Lower lobe of right lung (tissue), 2 donors: ENCODE measurements around the gene ZNF77. TPM values are rescaled to one million over a fixed set of nuclear protein-coding genes. Genes with fewer than 3 reads are reported as not detected.
A peak's percentile ranks its signal among the peaks of the same experiment; 100 is the strongest.

Source experiments
- ATAC-seq, 2 donors: fragments of 200-7000 bp; cut with Tn5 transposase; one replicate each; pipeline ENCODE4 v1.9.1; 2020 to 2022; ENCODE audit warnings: mild to moderate bottlenecking in 2 of 2, moderate library complexity in 2 of 2
- DNase-seq: peaks from one replicate; pipeline ENCODE4 v3.0.0-alpha.2; 2020
- H3K27ac ChIP-seq: fragments of 200-600 bp; one replicate; pipeline ENCODE4 v1.8.0; 2022
- H3K27me3 ChIP-seq: fragments of 200-600 bp; one replicate; pipeline ENCODE4 v1.8.0; 2022; ENCODE audit warnings: low read depth
- H3K36me3 ChIP-seq: fragments of 200-600 bp; one replicate; pipeline ENCODE4 v1.8.0; 2022; ENCODE audit warnings: mild to moderate bottlenecking
- H3K4me1 ChIP-seq: fragments of 200-600 bp; one replicate; pipeline ENCODE4 v1.8.0; 2022
- H3K4me3 ChIP-seq: fragments of 200-600 bp; one replicate; pipeline ENCODE4 v1.8.0; 2022; ENCODE audit warnings: mild to moderate bottlenecking
- H3K9me3 ChIP-seq: fragments of 200-600 bp; one replicate; pipeline ENCODE4 v1.8.0; 2022
- CTCF ChIP-seq: fragments of 200-600 bp; IDR thresholded peaks from one replicate; pipeline ENCODE4 v1.8.0; 2022; ENCODE audit warnings: antibody characterized with exemption, mild to moderate bottlenecking
- intact Hi-C: fragments of 100-400 bp; cut with DNase I; formaldehyde crosslinking; loops from one replicate; pipeline ENCODE4 v1.11.0; 2022
- total RNA-seq: library from RNA; stranded (reverse); fragmentation: NEBNext Ultra II Directional; extraction: Animal tissue kit (Norgen Biotek cat#: 25700); gene quantifications from one replicate; pipeline ENCODE4 v1.2.1, GENCODE V29; 2021
- donor health status: DM: no; HTN: yes; CAD: no; lungs with severe emphysema.

ZNF77 gene
- total RNA-seq, 1 donor from 2014 or later: 5.3 TPM

GRCh38 chr19:2987797-2988196, 43.0 kb upstream of the ZNF77 start:
- H3K27ac ChIP-seq: no peak overlapping the region
- ATAC-seq: no peak
- H3K36me3 ChIP-seq: no peaks in the 10 kb centered on the region
- H3K27me3 ChIP-seq: no peaks in the 10 kb centered on the region
- no peak for TF ChIP-seq CTCF
- intact Hi-C loops: no loop called here
- no peak for DNase-seq
- no peak overlapping the region for H3K4me3 ChIP-seq
- no peaks in the 10 kb centered on the region for H3K9me3 ChIP-seq
- peaks cover 14% of the 10 kb centered on the region for H3K4me1 ChIP-seq

GRCh38 chr19:2986951-2987524, 42.3 kb upstream of the ZNF77 start:
- Histone ChIP-seq H3K27me3 (no peaks in the 10 kb centered on the region), H3K9me3 (no peaks in the 10 kb centered on the region), H3K27ac (no peak overlapping the region), H3K36me3 (no peaks in the 10 kb centered on the region), H3K4me3 (no peak overlapping the region), H3K4me1 (peaks cover 19% of the 10 kb centered on the region)
- DNase-seq: no peak
- ATAC-seq: no peak
- TF ChIP-seq CTCF: no peak
- intact Hi-C loops: no loop called here

- intact Hi-C loops: no loop called here
These were observed 39.4 kb upstream of the ZNF77 start for GRCh38 chr19:2984215-2984528.

GRCh38 chr19:2983351-2984214, 38.8 kb upstream of the ZNF77 start:
- Histone ChIP-seq H3K4me1 (peaks cover 19% of the 10 kb centered on the region), H3K9me3 (no peaks in the 10 kb centered on the region), H3K27ac (peak overlapping the region; percentile 74), H3K4me3 (peak overlapping the region; percentile 47), H3K36me3 (no peaks in the 10 kb centered on the region), H3K27me3 (no peaks in the 10 kb centered on the region)
- intact Hi-C loops: no loop called here
- ATAC-seq (peak; percentile 67 to 74), DNase-seq (no peak)
- TF ChIP-seq CTCF: no peak

More at GRCh38 chr19:2984215-2984528, 39.4 kb upstream of the ZNF77 start:
- Histone ChIP-seq H3K36me3 (no peaks in the 10 kb centered on the region), H3K9me3 (no peaks in the 10 kb centered on the region), H3K27ac (peak overlapping the region; percentile 74), H3K27me3 (no peaks in the 10 kb centered on the region), H3K4me3 (peak overlapping the region; percentile 47), H3K4me1 (peaks cover 19% of the 10 kb centered on the region)
- no peak for ATAC-seq
- no peak for DNase-seq
- TF ChIP-seq CTCF: no peak

GRCh38 chr19:2982983-2983350, 38.2 kb upstream of the ZNF77 start:
- H3K4me1 ChIP-seq: peaks cover 25% of the 10 kb centered on the region
- no peak for TF ChIP-seq CTCF
- ATAC-seq (peak; percentile 70), DNase-seq (peak; percentile 79)
- H3K27me3 ChIP-seq: no peaks in the 10 kb centered on the region
- H3K36me3 ChIP-seq: no peaks in the 10 kb centered on the region
- H3K27ac ChIP-seq: peak overlapping the region; percentile 74
- H3K9me3 ChIP-seq: no peaks in the 10 kb centered on the region
- intact Hi-C loops: no loop called here
- H3K4me3 ChIP-seq: no peak overlapping the region
